ENCODE data around the gene IDI1.
A peak's percentile ranks its signal among the peaks of the same experiment; 100 is the strongest.
"Not testable (repeated sequence)": the region's sequence is repeated elsewhere in the genome, so short reads cannot be mapped to it uniquely, and the experiment has no call there.

The IDI1 gene

GRCh38 chr10:1040133-1040532 lies 8.8 kb downstream of the IDI1 start:
- no peak for TF ChIP-seq ZFP30 (CRISPR knock-in tag; IDR thresholded peaks at IDR 0.05)
- TF ChIP-seq GLIS3 (CRISPR knock-in tag; IDR thresholded peaks at IDR 0.05), result no peak
- ATAC-seq, result no peak

- ATAC-seq, result not testable (repeated sequence)
These were observed 10.2 kb downstream of the IDI1 start for GRCh38 chr10:1038769-1039168.

- no peak for ATAC-seq
- TF ChIP-seq PATZ1 (CRISPR knock-in tag; IDR thresholded peaks at IDR 0.05; ENCODE audit: borderline replicate concordance), result no peak
- no peak for TF ChIP-seq ISL1 (CRISPR knock-in tag; IDR thresholded peaks at IDR 0.05)
- TF ChIP-seq BACH2 (CRISPR knock-in tag; IDR thresholded peaks at IDR 0.05; ENCODE audit: borderline replicate concordance), result no peak
- no peak for TF ChIP-seq PPARA (CRISPR knock-in tag; IDR thresholded peaks at IDR 0.05; ENCODE audit: borderline replicate concordance)
- TF ChIP-seq SNAI2 (CRISPR knock-in tag; IDR thresholded peaks at IDR 0.05), result no peak
- no peak for TF ChIP-seq ZNF70 (CRISPR knock-in tag; IDR thresholded peaks at IDR 0.05)
- no peak for TF ChIP-seq ZC3H10 (CRISPR knock-in tag; IDR thresholded peaks at IDR 0.05)
- no peak for TF ChIP-seq OSR1 (CRISPR knock-in tag; IDR thresholded peaks at IDR 0.05)
- TF ChIP-seq CSRNP3 (CRISPR knock-in tag; IDR thresholded peaks at IDR 0.05), result no peak
- no peak for TF ChIP-seq TSHZ2 (CRISPR knock-in tag; IDR thresholded peaks at IDR 0.05)
These were observed 11.8 kb downstream of the IDI1 start for GRCh38 chr10:1037098-1037497.

- ATAC-seq, result peak; percentile 47
- TF ChIP-seq OSR1 (CRISPR knock-in tag; IDR thresholded peaks at IDR 0.05) (no peak), ZNF70 (CRISPR knock-in tag; IDR thresholded peaks at IDR 0.05) (no peak), TSHZ2 (CRISPR knock-in tag; IDR thresholded peaks at IDR 0.05) (no peak), PPARA (CRISPR knock-in tag; IDR thresholded peaks at IDR 0.05; ENCODE audit: borderline replicate concordance) (no peak), TCF4 (CRISPR knock-in tag; IDR thresholded peaks at IDR 0.05; ENCODE audit: borderline replicate concordance) (no peak), ESRRG (CRISPR knock-in tag; IDR thresholded peaks at IDR 0.05) (no peak), RARB (CRISPR knock-in tag; IDR thresholded peaks at IDR 0.05) (no peak), CSDC2 (CRISPR knock-in tag; IDR thresholded peaks at IDR 0.05) (no peak), SNAI2 (CRISPR knock-in tag; IDR thresholded peaks at IDR 0.05) (no peak), ARNTL (CRISPR knock-in tag; IDR thresholded peaks at IDR 0.05; ENCODE audit: borderline replicate concordance, low read depth) (no peak), POU6F1 (CRISPR knock-in tag; IDR thresholded peaks at IDR 0.05; ENCODE audit: borderline replicate concordance, low read depth) (no peak), PATZ1 (CRISPR knock-in tag; IDR thresholded peaks at IDR 0.05; ENCODE audit: borderline replicate concordance) (no peak), ZC3H10 (CRISPR knock-in tag; IDR thresholded peaks at IDR 0.05) (no peak), ZFP3 (CRISPR knock-in tag; IDR thresholded peaks at IDR 0.05) (no peak), BACH2 (CRISPR knock-in tag; IDR thresholded peaks at IDR 0.05; ENCODE audit: borderline replicate concordance) (no peak), ZNF565 (CRISPR knock-in tag; conservative IDR thresholded peaks at IDR 0.05; ENCODE audit: low read depth) (no peak), ISL1 (CRISPR knock-in tag; IDR thresholded peaks at IDR 0.05) (no peak), GLIS3 (CRISPR knock-in tag; IDR thresholded peaks at IDR 0.05) (no peak), TOX (CRISPR knock-in tag; IDR thresholded peaks at IDR 0.05; ENCODE audit: borderline replicate concordance) (no peak)
These were observed 12.6 kb downstream of the IDI1 start for GRCh38 chr10:1036341-1036791.

All from SK-N-SH treated with all-trans-retinoic acid at 6 μM for 48 hours (cell line).